Activated T-cell treated with anti-CD3 and anti-CD28 coated beads, Interleukin-2, amount 50 U/mL, for 72 hours (primary cell): Measurements from ENCODE around the gene PXDN. TPM values are rescaled to one million over a fixed set of nuclear protein-coding genes. Genes with fewer than 3 reads are reported as not detected.

Source experiments
- ATAC-seq, 2 donors: fragments of 150-1000 bp; cut with Tn5 transposase; replicated peaks in 1 of 2; 2 replicates each; pipeline ENCODE4 v1.10.0; 2021; ENCODE audit warnings: moderate library complexity in 2 of 2, mild to moderate bottlenecking in 1 of 2
- DNase-seq, 2 donors: peaks; one replicate each; pipeline ENCODE4 v3.0.0; 2021 to 2022; ENCODE audit warnings: mixed read lengths in 1 of 2
- H3K27ac Mint-ChIP-seq: one replicate; pipeline ENCODE4 v1.8.0; 2022; ENCODE audit warnings: mild to moderate bottlenecking, moderate library complexity, mixed read lengths
- H3K27me3 Mint-ChIP-seq: one replicate; pipeline ENCODE4 v1.8.0; 2022; ENCODE audit warnings: low read depth, mixed read lengths
- H3K36me3 Mint-ChIP-seq, 2 donors: one replicate each; pipeline ENCODE4 v1.8.0; 2022; ENCODE audit warnings: mixed read lengths in 2 of 2, mild to moderate bottlenecking in 1 of 2; ENCODE audit not compliant: insufficient read depth in 2 of 2
- H3K4me1 Mint-ChIP-seq: one replicate; pipeline ENCODE4 v1.8.0; 2022; ENCODE audit warnings: low read depth, mixed read lengths
- H3K4me3 Mint-ChIP-seq, 2 donors: one replicate each; pipeline ENCODE4 v1.8.0; 2022; ENCODE audit warnings: mild to moderate bottlenecking in 2 of 2, mixed read lengths in 2 of 2, moderate library complexity in 2 of 2
- H3K9me3 Mint-ChIP-seq, 2 donors: one replicate each; pipeline ENCODE4 v1.8.0; 2022; ENCODE audit warnings: mixed read lengths in 2 of 2
- total RNA-seq, 2 donors: library from RNA; stranded (reverse); gene quantifications; one replicate each; pipeline ENCODE4 v1.2.3, GENCODE V29; 2022

Gene PXDN
- total RNA-seq, 2 donors from 2014 or later, result 0.25 to 1.8 TPM

DNA sequence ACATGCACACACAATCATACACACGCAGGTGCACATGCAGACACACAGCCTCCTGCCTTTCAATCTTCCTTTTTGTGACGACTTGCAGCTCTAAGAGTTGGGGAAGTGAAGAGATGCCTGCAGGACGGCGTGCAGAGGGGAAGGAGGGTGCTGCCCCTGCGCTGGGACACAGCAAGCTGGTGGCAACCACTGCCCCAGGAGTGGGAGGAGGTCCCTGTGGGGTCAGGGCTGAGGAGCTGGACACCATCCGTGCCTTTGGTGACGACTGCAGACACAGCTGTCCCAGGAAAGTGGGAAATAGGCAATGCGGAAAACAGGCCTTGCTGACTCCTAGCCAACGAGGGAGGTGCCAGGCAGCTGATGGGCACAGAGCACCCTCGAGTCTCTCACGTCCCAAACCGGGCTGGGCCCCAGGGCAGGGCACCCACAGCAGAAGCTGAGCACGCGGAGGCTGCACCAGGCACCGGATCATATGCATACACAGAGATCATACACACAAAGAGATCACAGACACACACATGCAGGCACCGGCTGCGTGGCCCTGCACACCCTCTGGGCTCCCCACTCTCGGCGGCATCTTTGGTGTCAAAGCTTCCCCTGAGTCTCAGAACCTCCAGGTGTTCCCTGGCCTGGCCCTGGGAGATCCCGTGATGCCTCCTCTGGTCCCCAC lies 146.1 kb downstream of the PXDN start:
- Mint-ChIP-seq H3K36me3 (no peaks in the 10 kb centered on the region), H3K27ac (no peak overlapping the region), H3K4me1 (no peaks in the 10 kb centered on the region), H3K27me3 (no peaks in the 10 kb centered on the region), H3K4me3 (no peak overlapping the region), H3K9me3 (no peaks in the 10 kb centered on the region)
- DNase-seq (no peak), ATAC-seq (no peak)

DNA sequence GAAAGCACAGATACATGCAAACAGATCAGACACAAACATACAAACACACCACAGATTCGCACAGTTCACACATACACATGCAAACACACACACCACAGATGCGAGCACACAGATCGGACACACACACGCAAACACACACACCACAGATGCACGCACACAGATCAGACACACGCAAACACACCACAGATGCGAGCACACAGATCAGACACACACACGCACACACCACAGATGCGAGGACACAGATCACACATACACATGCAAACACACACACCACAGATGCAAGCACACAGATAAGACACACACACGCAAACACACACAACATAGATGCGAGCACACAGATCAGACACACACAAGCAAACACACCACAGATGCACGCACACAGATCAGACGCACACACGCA lies 149.0 kb downstream of the PXDN start:
- DNase-seq (no peak), ATAC-seq (no peak)
- Mint-ChIP-seq H3K36me3 (no peaks in the 10 kb centered on the region), H3K9me3 (no peaks in the 10 kb centered on the region), H3K27me3 (peaks cover 11% of the 10 kb centered on the region), H3K4me3 (no peak overlapping the region), H3K27ac (no peak overlapping the region), H3K4me1 (no peaks in the 10 kb centered on the region)

DNA sequence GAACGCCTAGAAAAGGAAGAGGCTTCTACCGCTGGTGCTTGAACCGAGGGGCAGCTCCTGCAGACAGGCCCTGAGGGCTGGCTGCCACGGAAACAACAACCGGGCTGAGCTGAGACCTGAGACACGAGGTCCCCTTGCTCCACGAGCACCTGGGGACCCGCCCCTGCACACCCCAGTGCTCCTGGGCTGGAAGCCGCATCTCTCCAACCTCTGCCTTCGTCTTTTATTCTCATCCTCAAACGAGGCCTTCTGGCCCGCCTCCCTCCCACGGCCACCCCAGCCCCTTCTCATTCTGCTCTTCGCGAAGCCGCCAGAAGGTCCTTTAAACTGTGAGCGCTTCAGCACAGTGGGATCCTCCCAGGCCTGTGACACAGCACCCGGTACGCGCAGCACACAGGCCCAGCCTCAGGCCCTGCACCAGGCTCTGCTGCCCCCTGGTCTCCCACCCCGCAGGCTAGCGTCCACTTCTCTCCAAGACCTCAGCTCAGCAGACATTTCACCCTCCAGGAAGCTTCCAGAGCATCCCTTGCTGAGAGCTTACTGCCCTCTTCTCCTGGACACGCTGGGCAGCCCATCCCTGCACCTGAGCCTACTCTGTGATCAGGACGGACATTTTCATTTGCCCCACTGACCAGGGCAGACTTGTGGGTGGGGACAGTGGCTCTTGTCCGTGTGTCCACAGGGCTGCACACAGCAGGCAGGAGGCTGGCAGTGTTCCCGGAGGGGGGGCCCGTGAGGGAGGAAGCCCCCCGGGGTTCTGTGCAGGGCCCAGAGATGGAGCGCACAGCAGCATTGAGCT lies 149.7 kb downstream of the PXDN start:
- Mint-ChIP-seq H3K27me3 (peaks cover 13% of the 10 kb centered on the region), H3K4me3 (no peak overlapping the region), H3K27ac (no peak overlapping the region), H3K36me3 (no peaks in the 10 kb centered on the region), H3K4me1 (no peaks in the 10 kb centered on the region), H3K9me3 (no peaks in the 10 kb centered on the region)
- DNase-seq, result no peak
- ATAC-seq, result no peak

DNA sequence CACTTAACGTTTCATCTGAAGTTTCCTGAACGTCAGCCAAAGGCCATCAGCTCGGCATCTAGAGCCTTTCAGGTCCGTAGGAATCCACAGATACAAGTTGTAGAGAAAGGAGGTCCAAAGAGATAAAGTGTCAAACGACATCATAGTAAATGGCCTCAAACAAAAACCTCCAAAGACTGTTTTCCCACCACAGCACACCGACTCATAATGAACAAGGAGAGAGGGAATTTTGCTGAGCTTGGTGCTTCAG lies 150.3 kb downstream of the PXDN start:
- peak in 1 of 2 donors; percentile 16 for DNase-seq
- Mint-ChIP-seq H3K4me3 (no peak overlapping the region), H3K36me3 (no peaks in the 10 kb centered on the region), H3K4me1 (no peaks in the 10 kb centered on the region), H3K27ac (no peak overlapping the region), H3K27me3 (peaks cover 13% of the 10 kb centered on the region), H3K9me3 (no peaks in the 10 kb centered on the region)
- ATAC-seq, result no peak

DNA sequence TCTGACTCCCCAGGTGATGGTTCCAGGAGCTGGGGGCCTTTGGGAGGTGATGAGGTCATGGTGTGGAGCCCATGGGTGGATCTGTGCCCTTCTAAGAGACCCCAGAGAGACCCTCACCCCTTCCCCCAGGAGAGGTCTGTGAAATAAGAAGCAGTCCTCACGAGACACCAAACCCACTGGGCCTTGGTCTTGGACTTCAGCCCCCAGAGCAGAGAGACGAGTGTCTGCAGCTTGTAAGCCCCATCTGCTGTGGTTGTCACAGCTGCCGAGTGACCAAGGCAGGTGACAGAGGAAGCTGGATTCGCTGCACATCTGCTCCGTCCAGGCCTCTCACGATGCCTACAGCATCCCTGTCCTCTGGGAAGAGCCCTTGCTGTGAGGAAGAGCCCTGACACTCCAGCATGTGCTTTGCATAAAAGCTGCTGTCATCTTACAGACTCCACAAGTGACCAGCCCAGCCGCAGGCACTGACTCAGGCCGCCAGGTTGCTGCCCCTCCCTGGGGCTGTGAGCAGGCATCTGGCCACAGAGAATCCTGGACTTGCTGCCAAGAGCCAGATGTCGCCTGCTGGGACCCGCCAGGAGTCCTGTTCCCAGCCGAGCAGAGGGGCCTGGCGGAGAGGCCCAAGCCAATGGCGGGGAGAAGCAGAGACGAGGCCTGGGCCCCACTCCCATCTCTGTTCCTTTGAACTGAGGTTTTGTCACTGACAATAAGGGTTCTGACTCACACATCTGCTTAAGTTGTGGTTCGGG lies 150.8 kb downstream of the PXDN start:
- ATAC-seq (peak; percentile 51 to 81), DNase-seq (no peak)
- H3K27me3 Mint-ChIP-seq, result peaks cover 13% of the 10 kb centered on the region
- H3K4me1 Mint-ChIP-seq, result no peaks in the 10 kb centered on the region
- no peak overlapping the region for H3K27ac Mint-ChIP-seq
- no peak overlapping the region for H3K4me3 Mint-ChIP-seq
- H3K36me3 Mint-ChIP-seq, result no peaks in the 10 kb centered on the region
- H3K9me3 Mint-ChIP-seq, result no peaks in the 10 kb centered on the region

DNA sequence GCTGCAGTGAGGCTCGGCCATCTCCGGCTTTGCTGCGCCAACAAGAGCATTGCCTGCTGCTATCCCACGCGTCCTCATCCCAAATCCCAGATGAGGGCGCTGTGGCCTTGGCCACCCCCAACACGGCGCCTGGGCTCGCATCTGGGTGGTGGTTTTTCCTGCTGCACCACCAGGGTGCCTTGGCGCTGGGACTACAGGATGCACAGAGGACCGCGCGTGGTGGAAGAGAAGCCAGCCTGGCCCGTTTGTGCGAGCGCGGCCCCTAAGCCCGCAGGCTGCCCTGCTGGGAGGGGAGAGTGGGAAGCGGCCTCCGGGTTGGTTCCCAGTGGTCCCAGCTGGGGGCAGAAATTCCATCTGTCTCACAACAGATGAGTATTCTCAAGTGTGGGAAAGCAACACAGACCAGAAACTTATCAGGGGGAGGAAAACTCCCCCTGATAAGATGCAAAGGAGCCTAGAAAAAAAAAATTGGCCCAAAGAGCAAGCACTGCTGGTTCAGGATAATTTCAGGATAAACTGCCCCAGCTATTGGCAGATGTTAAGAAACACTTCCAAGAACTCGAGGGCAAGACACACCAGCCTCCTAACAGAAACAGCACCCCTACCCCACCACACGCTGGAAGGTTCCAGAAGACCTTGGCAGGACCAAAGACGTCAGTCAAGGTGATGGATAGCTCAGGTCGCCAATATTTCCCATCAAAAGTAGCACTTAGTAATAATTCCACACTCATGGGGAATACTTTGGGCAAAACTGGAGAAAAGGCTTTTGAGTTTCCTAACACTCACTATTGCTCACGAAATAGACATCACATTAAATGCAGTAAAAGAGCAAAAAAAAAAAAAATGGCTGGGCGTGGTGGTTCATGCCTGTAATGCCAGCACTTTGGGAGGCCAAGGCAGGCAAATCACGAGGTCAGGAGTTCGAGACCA lies 152.1 kb downstream of the PXDN start:
- Mint-ChIP-seq H3K4me3 (no peak overlapping the region), H3K27me3 (peaks cover 13% of the 10 kb centered on the region), H3K4me1 (no peaks in the 10 kb centered on the region), H3K27ac (no peak overlapping the region), H3K9me3 (no peaks in the 10 kb centered on the region), H3K36me3 (no peaks in the 10 kb centered on the region)
- ATAC-seq (no peak), DNase-seq (no peak)

DNA sequence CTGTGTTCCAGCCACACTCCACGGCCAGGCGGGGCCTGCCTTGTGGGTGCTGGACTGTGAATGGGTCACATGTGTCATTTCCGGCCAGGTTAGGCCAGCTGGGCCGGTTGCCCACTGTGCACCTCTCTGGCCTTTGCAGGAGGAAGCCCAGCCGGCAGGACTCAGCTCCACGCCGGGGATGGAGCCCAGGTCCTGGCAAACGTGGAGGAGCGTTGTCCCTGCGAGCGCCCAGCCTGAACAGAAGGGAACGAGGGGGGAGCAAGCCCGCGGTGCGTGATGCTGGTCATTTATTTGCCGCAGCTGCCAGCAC lies 152.9 kb downstream of the PXDN start:
- H3K4me3 Mint-ChIP-seq, result no peak overlapping the region
- no peaks in the 10 kb centered on the region for H3K36me3 Mint-ChIP-seq
- DNase-seq (no peak), ATAC-seq (no peak)
- peaks cover 13% of the 10 kb centered on the region for H3K27me3 Mint-ChIP-seq
- H3K9me3 Mint-ChIP-seq, result no peaks in the 10 kb centered on the region
- no peaks in the 10 kb centered on the region for H3K4me1 Mint-ChIP-seq
- H3K27ac Mint-ChIP-seq, result no peak overlapping the region

DNA sequence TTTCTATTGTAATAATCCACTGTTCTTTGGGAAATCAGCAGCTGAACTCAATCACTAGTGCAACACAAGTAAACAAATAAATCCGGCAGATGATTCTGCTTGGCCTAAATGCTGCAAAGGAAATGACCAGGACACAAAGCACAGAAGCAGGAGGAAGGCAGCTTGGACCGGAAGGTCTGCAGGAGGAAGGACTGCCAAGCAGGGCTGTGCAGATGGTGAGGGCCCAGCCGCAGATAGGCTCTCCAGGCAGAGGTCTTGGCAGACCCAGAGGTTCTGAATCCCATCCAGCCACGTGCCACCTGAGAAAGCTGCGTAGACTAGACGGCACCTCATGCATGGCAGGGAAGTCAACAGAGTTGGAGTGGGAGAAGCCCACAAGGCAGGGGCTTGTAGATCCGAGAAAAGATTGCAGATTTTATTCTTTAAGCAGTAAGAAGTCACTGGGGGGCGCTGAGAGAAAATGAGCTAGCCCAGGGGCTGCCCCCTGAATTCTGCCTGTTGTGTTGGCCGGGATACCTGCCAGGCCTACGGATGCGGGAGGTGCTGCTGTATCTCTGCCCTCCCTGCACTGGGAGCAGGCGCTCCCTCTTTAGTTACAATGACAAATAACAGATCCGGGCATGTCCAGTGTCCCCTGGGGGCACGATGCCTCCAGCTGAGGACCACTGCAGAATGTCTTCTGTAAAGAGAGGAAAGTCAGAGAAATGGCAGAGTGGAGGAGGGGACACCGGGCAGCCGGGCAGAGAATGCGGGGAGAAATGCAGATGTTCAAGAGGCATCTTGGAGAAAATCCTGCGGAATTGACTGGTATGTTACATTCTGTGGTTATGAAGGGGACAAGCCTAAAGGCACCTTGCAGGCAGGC lies 153.5 kb downstream of the PXDN start:
- no peak for DNase-seq
- Mint-ChIP-seq H3K9me3 (no peaks in the 10 kb centered on the region), H3K27ac (no peak overlapping the region), H3K36me3 (no peaks in the 10 kb centered on the region), H3K4me3 (no peak overlapping the region), H3K4me1 (no peaks in the 10 kb centered on the region), H3K27me3 (peaks cover 13% of the 10 kb centered on the region)
- ATAC-seq, result no peak

DNA sequence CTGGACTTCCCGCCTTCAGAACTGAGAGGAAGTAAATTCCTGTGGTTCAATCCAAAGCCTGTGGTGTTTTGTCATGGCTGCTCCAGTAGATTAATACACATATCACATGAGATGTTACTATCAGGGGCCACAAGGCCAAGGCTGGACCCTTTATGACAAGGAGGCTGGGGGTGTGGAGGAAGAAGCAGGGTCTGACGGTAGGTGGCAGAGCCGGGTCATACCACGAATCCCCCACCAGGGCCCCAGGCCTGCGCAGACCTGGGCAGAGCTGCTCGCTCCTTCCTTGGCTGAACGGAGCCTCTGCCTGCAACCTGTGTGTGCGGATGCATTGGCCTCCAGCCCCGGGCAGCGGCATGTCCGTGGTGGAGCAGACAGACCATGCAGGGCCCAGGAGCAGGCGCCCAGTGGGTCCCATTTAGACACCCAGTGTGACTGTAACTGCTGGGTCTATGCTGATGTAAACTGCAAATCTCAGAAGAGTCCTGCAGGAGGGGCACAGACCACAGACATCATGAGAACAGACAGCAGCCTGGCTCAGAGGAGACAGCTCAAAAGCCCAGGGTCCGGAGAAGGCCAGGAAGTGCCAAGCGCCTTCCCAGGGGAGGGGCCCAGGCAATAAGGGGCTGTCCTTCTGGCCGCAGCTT lies 155.2 kb downstream of the PXDN start:
- H3K27me3 Mint-ChIP-seq, result peaks cover 13% of the 10 kb centered on the region
- H3K36me3 Mint-ChIP-seq, result no peaks in the 10 kb centered on the region
- no peak for ATAC-seq
- no peak overlapping the region for H3K27ac Mint-ChIP-seq
- no peaks in the 10 kb centered on the region for H3K9me3 Mint-ChIP-seq
- no peak overlapping the region for H3K4me3 Mint-ChIP-seq
- no peak for DNase-seq
- no peaks in the 10 kb centered on the region for H3K4me1 Mint-ChIP-seq

DNA sequence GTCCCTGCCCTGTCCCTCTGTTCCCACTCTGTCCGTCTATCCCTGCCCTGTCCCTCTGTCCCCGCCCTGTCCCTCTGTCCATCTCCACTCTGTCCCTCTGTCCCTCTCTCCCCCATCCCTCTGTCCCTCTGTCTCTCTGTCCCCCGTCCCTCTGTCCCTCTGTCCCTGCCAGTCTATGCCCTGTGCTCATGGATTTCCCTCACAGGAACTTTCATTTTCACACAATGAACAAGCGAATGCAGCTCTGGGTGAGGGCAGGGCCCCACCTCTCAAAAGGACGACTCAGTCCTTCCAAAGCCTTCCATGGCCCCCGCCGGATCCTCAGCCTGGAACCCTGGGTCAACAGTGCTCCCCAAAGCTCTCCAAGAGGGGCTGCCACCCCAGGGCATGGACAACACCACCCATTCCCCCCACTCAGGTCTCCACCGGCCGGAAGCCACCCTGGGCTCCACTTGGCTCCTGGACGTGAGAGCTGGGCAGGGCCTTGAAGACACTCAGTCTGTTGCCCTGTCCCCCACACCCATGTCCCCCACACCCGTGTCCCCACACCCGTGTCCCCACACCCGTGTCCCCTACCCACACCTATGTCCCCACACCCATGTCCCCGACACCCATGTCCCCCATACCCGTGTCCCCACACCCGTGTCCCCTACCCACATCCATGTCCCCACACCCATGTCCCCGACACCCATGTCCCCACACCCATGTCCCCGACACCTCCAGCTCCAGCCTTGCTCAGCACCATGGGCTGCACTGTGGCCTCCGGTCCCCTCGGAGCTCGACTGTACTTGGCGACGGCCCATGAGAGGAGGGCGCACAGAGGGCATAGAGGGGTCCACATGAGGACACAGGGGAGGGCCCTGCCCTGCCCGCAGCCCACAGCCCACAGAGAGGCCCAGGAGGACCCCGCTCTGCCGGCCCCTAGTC lies 156.0 kb downstream of the PXDN start:
- Mint-ChIP-seq H3K4me3 (no peak overlapping the region), H3K27me3 (peaks cover 13% of the 10 kb centered on the region), H3K27ac (no peak overlapping the region), H3K4me1 (no peaks in the 10 kb centered on the region), H3K9me3 (no peaks in the 10 kb centered on the region), H3K36me3 (no peaks in the 10 kb centered on the region)
- ATAC-seq (no peak), DNase-seq (no peak)
